ENCODE results near the gene UBE2Z. TPM values are rescaled to one million over a fixed set of nuclear protein-coding genes. Genes with fewer than 3 reads are reported as not detected.

The UBE2Z gene
- total and polyA plus RNA-seq, 2 donors (not counting 3 experiments of a cell fraction or from before 2014, with no cell fraction given) = 104 to 117 TPM

- Histone ChIP-seq H3K9ac (replicated peaks; ENCODE audit: extremely low read depth, insufficient read depth, low read length) (no peak overlapping the region), H3K79me2 (ENCODE audit: control insufficient read depth, insufficient read depth, low read length) (no peaks in the 10 kb centered on the region), H3K27ac (ENCODE audit: insufficient read depth, low read depth, low read length) (no peak overlapping the region), H3K9me1 (replicated peaks; ENCODE audit: control insufficient read depth, extremely low read depth, insufficient read depth, low read length) (no peaks in the 10 kb centered on the region), H4K20me1 (replicated peaks; ENCODE audit: control insufficient read depth, extremely low read depth, insufficient read depth, low read length) (no peaks in the 10 kb centered on the region), H3K36me3 (ENCODE audit: control insufficient read depth in 2 of 2, extremely low read depth in 1 of 2, insufficient read depth in 2 of 2, low read length in 2 of 2) (no peaks in the 10 kb centered on the region), H3K4me1 (ENCODE audit: control insufficient read depth, extremely low read depth, insufficient read depth, low read length) (peaks cover 18% of the 10 kb centered on the region), H3K27me3 (ENCODE audit: control insufficient read depth in 2 of 2, insufficient read depth in 2 of 2, low read length in 2 of 2) (no peaks in the 10 kb centered on the region), H3K9me3 (replicated peaks; ENCODE audit: control insufficient read depth, insufficient read depth, low read length) (no peaks in the 10 kb centered on the region), H3K4me2 (ENCODE audit: insufficient read depth, low read length) (no peak overlapping the region), H2AFZ (ENCODE audit: low read depth, low read length) (no peak overlapping the region), H3K4me3 (replicated peaks in 1 of 3; ENCODE audit: insufficient read depth in 1 of 3, low read depth in 1 of 3, low read length in 3 of 3) (no peak overlapping the region)
- FAIRE-seq (no peak), DNase-seq (ENCODE audit: low read depth, low spot score) (no peak)
- no TSS peak for BruUV-seq (replicated peaks)
- intact Hi-C loops (cut with micrococcal nuclease) = no loop called here
- ChIA-PET CTCF (interaction anchor here (1.7 to 20.8 kb wide), 5 partner anchors 8 to 193 kb away, joined by 3 to 1186 read pairs (median 11); partner anchors contain the start of gene TTLL6), POLR2A (no interaction called here)
- dilution Hi-C loops (cut with MboI; ENCODE audit: extremely low pct_ligation_motif_present, low sequenced_read_pairs) = no loop called here
- TF ChIP-seq POLR2A (IDR thresholded peaks at IDR 0.05; ENCODE audit: low read depth, low read length) = no peak
These were observed 37.1 kb upstream of the UBE2Z start for GRCh38 chr17:48871035-48871550.

- Histone ChIP-seq H3K4me1 (ENCODE audit: control insufficient read depth, extremely low read depth, insufficient read depth, low read length) (peaks cover 18% of the 10 kb centered on the region), H4K20me1 (replicated peaks; ENCODE audit: control insufficient read depth, extremely low read depth, insufficient read depth, low read length) (no peaks in the 10 kb centered on the region), H3K27ac (ENCODE audit: insufficient read depth, low read depth, low read length) (no peak overlapping the region), H2AFZ (ENCODE audit: low read depth, low read length) (peak overlapping the region; percentile 23), H3K9me1 (replicated peaks; ENCODE audit: control insufficient read depth, extremely low read depth, insufficient read depth, low read length) (no peaks in the 10 kb centered on the region), H3K9ac (replicated peaks; ENCODE audit: extremely low read depth, insufficient read depth, low read length) (no peak overlapping the region), H3K36me3 (ENCODE audit: control insufficient read depth in 2 of 2, extremely low read depth in 1 of 2, insufficient read depth in 2 of 2, low read length in 2 of 2) (no peaks in the 10 kb centered on the region), H3K4me2 (ENCODE audit: insufficient read depth, low read length) (no peak overlapping the region), H3K4me3 (replicated peaks in 1 of 3; ENCODE audit: insufficient read depth in 1 of 3, low read depth in 1 of 3, low read length in 3 of 3) (no peak overlapping the region), H3K27me3 (ENCODE audit: control insufficient read depth in 2 of 2, insufficient read depth in 2 of 2, low read length in 2 of 2) (no peaks in the 10 kb centered on the region), H3K9me3 (replicated peaks; ENCODE audit: control insufficient read depth, insufficient read depth, low read length) (no peaks in the 10 kb centered on the region), H3K79me2 (ENCODE audit: control insufficient read depth, insufficient read depth, low read length) (no peaks in the 10 kb centered on the region)
- CTCF ChIA-PET = interaction anchor here (0.7 to 20.8 kb wide), 5 partner anchors 7 to 193 kb away, joined by 3 to 1186 read pairs (median 11); partner anchors contain the start of gene TTLL6
- intact Hi-C loops (cut with micrococcal nuclease) = no loop called here
- DNase-seq (ENCODE audit: low read depth, low spot score) (peak; percentile 60), FAIRE-seq (peak; percentile 62)
- BruUV-seq (replicated peaks) = no TSS peak
- dilution Hi-C loops (cut with MboI; ENCODE audit: extremely low pct_ligation_motif_present, low sequenced_read_pairs) = no loop called here
- POLR2A ChIA-PET = no interaction called here
- TF ChIP-seq GATA2 (IDR thresholded peaks at IDR 0.05; ENCODE audit: insufficient read depth, insufficient read length, low read depth, low read length) = no peak
- no peak for TF ChIP-seq CTCF (IDR thresholded peaks at IDR 0.05; ENCODE audit: extremely low read depth in 1 of 2, insufficient read depth in 1 of 2, low read depth in 1 of 2, low read length in 2 of 2)
- no peak for TF ChIP-seq EZH2 (IDR thresholded peaks at IDR 0.05; ENCODE audit: borderline replicate concordance, low read depth, low read length, severe bottlenecking)
- TF ChIP-seq MYC (IDR thresholded peaks at IDR 0.05; ENCODE audit: low read depth, low read length) = no peak
- no peak for TF ChIP-seq POLR2A (IDR thresholded peaks at IDR 0.05; ENCODE audit: low read depth, low read length)
- no peak for TF ChIP-seq JUN (IDR thresholded peaks at IDR 0.05; ENCODE audit: borderline replicate concordance, insufficient read depth, insufficient read length, low read depth)
- no peak for TF ChIP-seq POLR2AphosphoS5 (IDR thresholded peaks at IDR 0.05; ENCODE audit: insufficient read depth, low read depth, low read length)
- no peak for TF ChIP-seq FOS (IDR thresholded peaks at IDR 0.05; ENCODE audit: borderline replicate concordance, insufficient read depth, low read length)
- TF ChIP-seq, protein P1, sequence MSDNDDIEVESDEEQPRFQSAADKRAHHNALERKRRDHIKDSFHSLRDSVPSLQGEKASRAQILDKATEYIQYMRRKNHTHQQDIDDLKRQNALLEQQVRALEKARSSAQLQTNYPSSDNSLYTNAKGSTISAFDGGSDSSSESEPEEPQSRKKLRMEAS (IDR thresholded peaks at IDR 0.05; ENCODE audit: insufficient read depth, insufficient read length) = no peak
These were observed 36.5 kb upstream of the UBE2Z start for GRCh38 chr17:48871551-48872351.

Measured in endothelial cell of umbilical vein (primary cell).